ENCODE measurements around the gene SFXN5.
A peak's percentile ranks its signal among the peaks of the same experiment; 100 is the strongest.
"Not testable (repeated sequence)": the region's sequence is repeated elsewhere in the genome, so short reads cannot be mapped to it uniquely, and the experiment has no call there.

Gene SFXN5

GRCh38 chr2:73071360-73072128 lies at the start of gene SFXN5:
Gene SFXN5 (minus strand): TSS chr2:73071712. CDS start chr2:73071705, 7 bp downstream.
- H3K27me3 ChIP-seq, result no peaks in the 10 kb centered on the region
- H3K4me2 ChIP-seq, result peak within 1 kb of the TSS; percentile 88 to 97 (median 93)
- H3K9ac ChIP-seq, result peak within 1 kb of the TSS; percentile 79 to 92 (median 89)
- H4K20me1 ChIP-seq, result peaks cover 0 to 38% (median 5%) of the 10 kb centered on the region in 11 experiments; a peak in 10 of 22 replicates
- H3K36me3 ChIP-seq, result peaks cover 0 to 25% (median 11%) of the 10 kb centered on the region in 11 experiments; a peak in 11 of 22 replicates
- H3K27ac ChIP-seq, result peak within 1 kb of the TSS; percentile 70 to 93 (median 90)
- H3K4me3 ChIP-seq, result peak within 1 kb of the TSS; percentile 75 to 92 (median 81)
- H3K9me3 ChIP-seq (replicated peaks in 1 of 11), result no peaks in the 10 kb centered on the region
- H3K4me1 ChIP-seq, result peaks cover 15 to 27% (median 22%) of the 10 kb centered on the region in 10 experiments
- no peak for TF ChIP-seq Cebpa-rat (IDR thresholded peaks at IDR 0.05)

- H3K27me3 ChIP-seq; H3K4me2 ChIP-seq; H3K36me3 ChIP-seq; H3K27ac ChIP-seq; H3K4me1 ChIP-seq; H3K4me3 ChIP-seq; H3K9ac ChIP-seq; H3K9me3 ChIP-seq (replicated peaks in 1 of 11); H4K20me1 ChIP-seq: not testable (repeated sequence)
These were observed 48.2 kb upstream of the SFXN5 start for GRCh38 chr2:73119611-73120239.

GRCh38 chr2:73117441-73117840 lies 45.9 kb upstream of the SFXN5 start:
- Histone ChIP-seq H3K4me3 (no peak overlapping the region), H3K27ac (no peak overlapping the region), H3K4me2 (no peak overlapping the region), H3K27me3 (peaks cover 0 to 14% (median 0%) of the 10 kb centered on the region in 11 experiments; a peak in 6 of 22 replicates), H4K20me1 (no peaks in the 10 kb centered on the region; a peak in 1 of 22 replicates), H3K9ac (no peak overlapping the region), H3K9me3 (replicated peaks in 1 of 11) (no peaks in the 10 kb centered on the region), H3K36me3 (no peaks in the 10 kb centered on the region), H3K4me1 (peaks cover 0 to 8% (median under 1%) of the 10 kb centered on the region in 10 experiments; a peak in 7 of 20 replicates)
- no peak for TF ChIP-seq Cebpa-rat (IDR thresholded peaks at IDR 0.05)

- H3K27ac ChIP-seq, result no peak overlapping the region
These were observed 44.9 kb upstream of the SFXN5 start for GRCh38 chr2:73116182-73116960.

GRCh38 chr2:73114273-73114867 lies 42.9 kb upstream of the SFXN5 start:
- no peaks in the 10 kb centered on the region for H3K9me3 ChIP-seq (replicated peaks in 1 of 11)
- no peak overlapping the region for H3K4me2 ChIP-seq
- no peak for TF ChIP-seq Cebpa-rat (IDR thresholded peaks at IDR 0.05)
- H4K20me1 ChIP-seq, result peaks cover 6 to 25% (median 19%) of the 10 kb centered on the region in 11 experiments; a peak in 16 of 22 replicates
- no peak overlapping the region for H3K4me3 ChIP-seq
- H3K4me1 ChIP-seq, result peaks cover 20 to 35% (median 28%) of the 10 kb centered on the region in 10 experiments
- H3K27ac ChIP-seq, result no peak overlapping the region
- H3K9ac ChIP-seq, result no peak overlapping the region
- peaks cover 0 to 29% (median 0%) of the 10 kb centered on the region in 11 experiments; a peak in 8 of 22 replicates for H3K27me3 ChIP-seq
- H3K36me3 ChIP-seq, result no peaks in the 10 kb centered on the region

More at GRCh38 chr2:73116182-73116960, 44.9 kb upstream of the SFXN5 start:
- Histone ChIP-seq H3K36me3 (no peaks in the 10 kb centered on the region), H4K20me1 (peaks cover 0 to 5% (median under 1%) of the 10 kb centered on the region in 11 experiments; a peak in 8 of 22 replicates), H3K27me3 (peaks cover 0 to 25% (median 0%) of the 10 kb centered on the region in 11 experiments; a peak in 8 of 22 replicates), H3K9me3 (replicated peaks in 1 of 11) (no peaks in the 10 kb centered on the region), H3K4me2 (no peak overlapping the region), H3K4me3 (no peak overlapping the region), H3K4me1 (peaks cover 0 to 19% (median 12%) of the 10 kb centered on the region in 10 experiments; a peak in 18 of 20 replicates), H3K9ac (no peak overlapping the region)
- TF ChIP-seq Cebpa-rat (IDR thresholded peaks at IDR 0.05), result no peak

GRCh38 chr2:73112913-73113854 lies 41.7 kb upstream of the SFXN5 start, which contains the start of gene RAB11FIP5:
Gene RAB11FIP5 (minus strand): TSS chr2:73112948. CDS start chr2:73112777, 171 bp downstream.
- H4K20me1 ChIP-seq, result peaks cover 6 to 35% (median 26%) of the 10 kb centered on the region in 11 experiments; a peak in 16 of 22 replicates
- H3K4me1 ChIP-seq, result peaks cover 25 to 37% (median 30%) of the 10 kb centered on the region in 10 experiments
- no peaks in the 10 kb centered on the region for H3K36me3 ChIP-seq
- TF ChIP-seq Cebpa-rat (IDR thresholded peaks at IDR 0.05), result no peak
- H3K9me3 ChIP-seq (replicated peaks in 1 of 11), result no peaks in the 10 kb centered on the region
- H3K27me3 ChIP-seq, result peaks cover 0 to 29% (median 0%) of the 10 kb centered on the region in 11 experiments; a peak in 8 of 22 replicates
- peak within 1 kb of the TSS; percentile 76 to 87 (median 80) for H3K4me3 ChIP-seq
- peak within 1 kb of the TSS; percentile 95 to 100 (median 99) for H3K4me2 ChIP-seq
- peak within 1 kb of the TSS; percentile 71 to 91 (median 82) for H3K9ac ChIP-seq
- peak within 1 kb of the TSS; percentile 53 to 78 (median 72) for H3K27ac ChIP-seq

GRCh38 chr2:73112026-73112912 lies 40.8 kb upstream of the SFXN5 start:
- peak overlapping the region; percentile 53 to 78 (median 71) for H3K27ac ChIP-seq
- peak overlapping the region; percentile 95 to 100 (median 99) for H3K4me2 ChIP-seq
- TF ChIP-seq Cebpa-rat (IDR thresholded peaks at IDR 0.05), result no peak
- peaks cover 0 to 29% (median 0%) of the 10 kb centered on the region in 11 experiments; a peak in 8 of 22 replicates for H3K27me3 ChIP-seq
- no peaks in the 10 kb centered on the region for H3K36me3 ChIP-seq
- no peaks in the 10 kb centered on the region for H3K9me3 ChIP-seq (replicated peaks in 1 of 11)
- H4K20me1 ChIP-seq, result peaks cover 13 to 44% (median 35%) of the 10 kb centered on the region in 11 experiments; a peak in 16 of 22 replicates
- H3K9ac ChIP-seq, result peak overlapping the region; percentile 71 to 91 (median 82)
- peak overlapping the region; percentile 76 to 87 (median 80) for H3K4me3 ChIP-seq
- peaks cover 30 to 47% (median 38%) of the 10 kb centered on the region in 10 experiments for H3K4me1 ChIP-seq
